ENCODE measurements around the gene RNF213.
A peak's percentile ranks its signal among the peaks of the same experiment; 100 is the strongest.
"Not testable (repeated sequence)": the region's sequence is repeated elsewhere in the genome, so short reads cannot be mapped to it uniquely, and the experiment has no call there.

RNF213 gene

GRCh38 chr17:80237386-80237785 lies 23.3 kb upstream of the RNF213 start:
- Mint-ChIP-seq H3K4me3 (no peak overlapping the region), H3K4me1 (ENCODE audit: low read depth) (no peaks in the 10 kb centered on the region), H3K27ac (no peak overlapping the region), H3K36me3 (ENCODE audit: low read depth) (peaks cover 13% of the 10 kb centered on the region), H3K27me3 (ENCODE audit: low read depth) (no peaks in the 10 kb centered on the region), H3K9me3 (peaks cover 14% of the 10 kb centered on the region)

- H3K9me3 Mint-ChIP-seq = no peaks in the 10 kb centered on the region
- no peak overlapping the region for H3K27ac Mint-ChIP-seq
- no peak overlapping the region for H3K4me3 Mint-ChIP-seq
- no peaks in the 10 kb centered on the region for H3K4me1 Mint-ChIP-seq (ENCODE audit: low read depth)
- no peaks in the 10 kb centered on the region for H3K36me3 Mint-ChIP-seq (ENCODE audit: low read depth)
- no peaks in the 10 kb centered on the region for H3K27me3 Mint-ChIP-seq (ENCODE audit: low read depth)
Observed at GRCh38 chr17:80242505-80242904, 18.1 kb upstream of the RNF213 start.

GRCh38 chr17:80243526-80244433 lies 16.9 kb upstream of the RNF213 start:
- no peaks in the 10 kb centered on the region for H3K4me1 Mint-ChIP-seq (ENCODE audit: low read depth)
- H3K36me3 Mint-ChIP-seq (ENCODE audit: low read depth) = no peaks in the 10 kb centered on the region
- no peaks in the 10 kb centered on the region for H3K27me3 Mint-ChIP-seq (ENCODE audit: low read depth)
- H3K9me3 Mint-ChIP-seq = no peaks in the 10 kb centered on the region
- no peak overlapping the region for H3K27ac Mint-ChIP-seq
- H3K4me3 Mint-ChIP-seq = no peak overlapping the region

GRCh38 chr17:80244448-80244847 lies 16.2 kb upstream of the RNF213 start:
- not testable (repeated sequence) for H3K4me1 Mint-ChIP-seq (ENCODE audit: low read depth); H3K27me3 Mint-ChIP-seq (ENCODE audit: low read depth); H3K36me3 Mint-ChIP-seq (ENCODE audit: low read depth); H3K27ac Mint-ChIP-seq; H3K9me3 Mint-ChIP-seq; H3K4me3 Mint-ChIP-seq

GRCh38 chr17:80244871-80245509 lies 15.7 kb upstream of the RNF213 start:
- no peaks in the 10 kb centered on the region for H3K27me3 Mint-ChIP-seq (ENCODE audit: low read depth)
- H3K36me3 Mint-ChIP-seq (ENCODE audit: low read depth) = no peaks in the 10 kb centered on the region
- H3K27ac Mint-ChIP-seq = no peak overlapping the region
- no peaks in the 10 kb centered on the region for H3K4me1 Mint-ChIP-seq (ENCODE audit: low read depth)
- no peaks in the 10 kb centered on the region for H3K9me3 Mint-ChIP-seq
- H3K4me3 Mint-ChIP-seq = no peak overlapping the region

GRCh38 chr17:80245566-80246265 lies 14.9 kb upstream of the RNF213 start:
- H3K27me3 Mint-ChIP-seq (ENCODE audit: low read depth) = no peaks in the 10 kb centered on the region
- H3K36me3 Mint-ChIP-seq (ENCODE audit: low read depth) = no peaks in the 10 kb centered on the region
- no peak overlapping the region for H3K27ac Mint-ChIP-seq
- no peaks in the 10 kb centered on the region for H3K9me3 Mint-ChIP-seq
- no peaks in the 10 kb centered on the region for H3K4me1 Mint-ChIP-seq (ENCODE audit: low read depth)
- H3K4me3 Mint-ChIP-seq = no peak overlapping the region

GRCh38 chr17:80246266-80246681 lies 14.4 kb upstream of the RNF213 start:
- H3K27ac Mint-ChIP-seq = no peak overlapping the region
- H3K4me3 Mint-ChIP-seq = no peak overlapping the region
- H3K27me3 Mint-ChIP-seq (ENCODE audit: low read depth) = no peaks in the 10 kb centered on the region
- H3K9me3 Mint-ChIP-seq = no peaks in the 10 kb centered on the region
- H3K36me3 Mint-ChIP-seq (ENCODE audit: low read depth) = no peaks in the 10 kb centered on the region
- H3K4me1 Mint-ChIP-seq (ENCODE audit: low read depth) = no peaks in the 10 kb centered on the region

GRCh38 chr17:80246726-80247125 lies 13.9 kb upstream of the RNF213 start:
- peaks cover 1% of the 10 kb centered on the region for H3K4me1 Mint-ChIP-seq (ENCODE audit: low read depth)
- H3K9me3 Mint-ChIP-seq = no peaks in the 10 kb centered on the region
- no peaks in the 10 kb centered on the region for H3K27me3 Mint-ChIP-seq (ENCODE audit: low read depth)
- H3K4me3 Mint-ChIP-seq = no peak overlapping the region
- no peaks in the 10 kb centered on the region for H3K36me3 Mint-ChIP-seq (ENCODE audit: low read depth)
- H3K27ac Mint-ChIP-seq = no peak overlapping the region

GRCh38 chr17:80247561-80247960 lies 13.1 kb upstream of the RNF213 start:
- Mint-ChIP-seq H3K36me3 (ENCODE audit: low read depth) (no peaks in the 10 kb centered on the region), H3K4me3 (no peak overlapping the region), H3K4me1 (ENCODE audit: low read depth) (peaks cover 7% of the 10 kb centered on the region), H3K27ac (no peak overlapping the region), H3K9me3 (no peaks in the 10 kb centered on the region), H3K27me3 (ENCODE audit: low read depth) (no peaks in the 10 kb centered on the region)

- no peak overlapping the region for H3K4me3 Mint-ChIP-seq
- H3K36me3 Mint-ChIP-seq (ENCODE audit: low read depth) = no peaks in the 10 kb centered on the region
- H3K27ac Mint-ChIP-seq = no peak overlapping the region
- no peaks in the 10 kb centered on the region for H3K27me3 Mint-ChIP-seq (ENCODE audit: low read depth)
- H3K9me3 Mint-ChIP-seq = no peaks in the 10 kb centered on the region
- peaks cover 13% of the 10 kb centered on the region for H3K4me1 Mint-ChIP-seq (ENCODE audit: low read depth)
Observed at GRCh38 chr17:80248001-80248893, 12.4 kb upstream of the RNF213 start.

GRCh38 chr17:80248894-80249710 lies 11.6 kb upstream of the RNF213 start:
- Mint-ChIP-seq H3K9me3 (no peaks in the 10 kb centered on the region), H3K4me1 (ENCODE audit: low read depth) (peaks cover 17% of the 10 kb centered on the region), H3K27me3 (ENCODE audit: low read depth) (no peaks in the 10 kb centered on the region), H3K27ac (no peak overlapping the region), H3K36me3 (ENCODE audit: low read depth) (no peaks in the 10 kb centered on the region), H3K4me3 (no peak overlapping the region)

GRCh38 chr17:80251966-80252365 lies 8.7 kb upstream of the RNF213 start:
- H3K27me3 Mint-ChIP-seq (ENCODE audit: low read depth) = no peaks in the 10 kb centered on the region
- H3K4me3 Mint-ChIP-seq = no peak overlapping the region
- H3K4me1 Mint-ChIP-seq (ENCODE audit: low read depth) = peaks cover 38% of the 10 kb centered on the region
- H3K9me3 Mint-ChIP-seq = no peaks in the 10 kb centered on the region
- H3K27ac Mint-ChIP-seq = no peak overlapping the region
- H3K36me3 Mint-ChIP-seq (ENCODE audit: low read depth) = peaks cover 4% of the 10 kb centered on the region

- Mint-ChIP-seq H3K36me3 (ENCODE audit: low read depth) (peaks cover 4% of the 10 kb centered on the region), H3K27me3 (ENCODE audit: low read depth) (no peaks in the 10 kb centered on the region), H3K9me3 (no peaks in the 10 kb centered on the region), H3K4me3 (peak overlapping the region; percentile 32), H3K4me1 (ENCODE audit: low read depth) (peaks cover 43% of the 10 kb centered on the region), H3K27ac (peak overlapping the region; percentile 61)
Observed at GRCh38 chr17:80252871-80253270, 7.8 kb upstream of the RNF213 start.

Measured in T-helper 1 cell treated with Interleukin-12 subunit alpha and Interleukin-12 subunit beta and Interleukin-4 antibody, amounts not matched to agents 30 μg/mL and 1 μg/mL, for 36 hours (primary cell).